HG02885 (cell line): ENCODE data around the gene SLF2.

Experiments used
- ATAC-seq: cut with Tn5 transposase; IDR thresholded peaks from one replicate; pipeline ENCODE4 v1.9.1; 2021; ENCODE audit warnings: mild to moderate bottlenecking; ENCODE audit not compliant: unreplicated experiment, poor library complexity

SLF2 gene

DNA sequence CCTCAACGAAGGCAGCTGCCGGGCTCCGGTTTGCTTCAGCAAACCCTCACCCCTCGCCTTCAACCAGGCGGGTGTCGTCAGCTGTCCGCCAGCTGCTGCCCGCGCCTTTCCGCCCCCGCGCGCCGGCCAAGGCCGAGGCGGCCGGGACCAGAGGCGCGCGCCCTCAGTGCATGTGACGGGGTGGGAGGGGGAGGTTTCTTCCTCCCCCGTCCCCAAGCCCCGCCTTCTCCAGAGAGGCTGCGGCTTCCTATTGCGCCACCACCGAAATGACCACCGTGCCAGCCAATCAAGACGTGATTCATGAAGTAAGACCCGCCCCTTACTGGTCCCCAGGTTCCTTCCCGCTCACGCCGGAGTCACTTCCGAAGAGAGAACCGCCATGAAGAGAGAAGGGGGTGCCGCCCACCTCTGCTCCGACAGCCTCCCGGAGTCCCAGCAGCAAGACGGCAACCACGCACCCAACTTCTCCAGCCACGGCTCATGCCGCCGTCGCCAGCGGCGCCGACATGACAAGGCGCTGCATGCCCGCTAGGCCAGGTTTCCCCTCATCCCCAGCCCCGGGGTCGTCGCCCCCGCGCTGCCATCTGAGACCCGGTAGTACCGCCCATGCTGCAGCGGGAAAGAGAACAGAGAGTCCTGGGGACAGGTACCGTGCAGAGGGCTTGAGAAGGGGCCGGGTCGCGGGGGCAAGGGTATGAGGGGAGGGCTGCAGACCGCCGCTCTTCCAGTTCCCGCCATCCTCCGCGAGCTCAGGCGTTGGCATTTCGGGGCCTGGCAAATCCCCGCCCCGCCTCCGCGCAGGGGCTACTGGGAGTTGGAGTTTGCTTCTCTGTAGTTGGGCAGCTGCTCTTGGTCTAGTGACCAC lies at the start of gene SLF2:
Gene SLF2, plus strand, starts transcription at position 359 of the 865 bp plus-strand sequence. Its CDS starts 148 bp downstream, at position 507.
- peak; percentile 95 for ATAC-seq

DNA sequence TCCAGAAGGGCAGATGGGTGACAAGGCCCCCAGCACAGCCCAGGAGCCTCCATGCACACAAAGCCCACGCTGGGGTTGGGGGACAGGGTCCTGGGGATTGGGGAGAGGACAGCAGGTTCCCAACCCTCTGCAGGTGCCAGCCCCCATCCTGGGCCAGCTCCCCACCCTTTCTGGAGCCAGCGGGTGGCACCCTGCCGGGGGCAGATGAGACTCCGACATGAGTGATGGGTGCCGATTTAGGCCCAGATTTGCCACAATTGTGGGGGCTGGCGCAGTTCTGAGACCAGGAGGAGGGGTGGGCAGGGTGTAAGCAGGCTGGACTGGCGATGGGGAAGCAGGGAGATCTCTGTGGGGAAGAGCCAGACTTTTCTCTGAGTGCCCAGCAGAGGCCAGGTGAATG lies 49.3 kb upstream of the SLF2 start:
- no peak for ATAC-seq

DNA sequence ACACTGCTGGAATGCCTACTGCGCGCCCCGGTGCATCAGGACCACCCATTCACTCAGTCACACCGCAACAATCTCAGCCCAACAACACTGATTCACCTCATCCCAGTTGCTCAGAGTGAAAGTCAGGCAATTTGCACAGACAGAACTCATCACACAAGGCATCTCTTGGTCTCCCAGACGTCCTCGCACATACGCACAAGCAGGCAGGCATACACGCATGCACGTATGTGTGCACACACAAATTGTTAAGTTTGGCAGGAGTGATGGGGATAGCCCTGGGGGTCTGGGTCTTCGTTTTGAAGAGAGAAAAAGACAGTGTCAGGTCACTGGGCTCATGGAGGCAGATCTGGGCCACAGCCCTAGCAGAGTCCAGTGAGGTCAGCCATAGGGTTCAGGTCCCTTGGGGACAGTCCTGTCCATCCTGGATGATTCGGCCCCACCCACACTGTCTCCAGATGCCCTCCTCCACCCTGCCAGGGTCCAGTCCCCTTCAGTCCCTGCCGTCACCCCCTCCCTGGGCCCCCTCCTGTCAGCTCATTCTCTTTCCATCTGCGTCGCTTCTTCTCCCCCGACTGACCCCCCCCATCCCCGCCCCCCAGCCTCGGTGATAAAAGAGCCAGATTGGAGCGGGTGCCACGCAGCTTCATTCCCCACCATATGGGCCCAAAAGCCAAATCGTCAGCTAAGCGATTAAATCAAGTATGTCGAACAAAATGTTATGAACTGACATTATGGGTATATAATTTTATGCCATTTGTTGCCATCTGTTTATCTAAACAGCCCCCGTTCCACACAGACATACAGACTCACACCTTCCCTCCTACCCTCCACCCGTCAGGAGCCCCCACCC lies 48.5 kb upstream of the SLF2 start:
- ATAC-seq: no peak

DNA sequence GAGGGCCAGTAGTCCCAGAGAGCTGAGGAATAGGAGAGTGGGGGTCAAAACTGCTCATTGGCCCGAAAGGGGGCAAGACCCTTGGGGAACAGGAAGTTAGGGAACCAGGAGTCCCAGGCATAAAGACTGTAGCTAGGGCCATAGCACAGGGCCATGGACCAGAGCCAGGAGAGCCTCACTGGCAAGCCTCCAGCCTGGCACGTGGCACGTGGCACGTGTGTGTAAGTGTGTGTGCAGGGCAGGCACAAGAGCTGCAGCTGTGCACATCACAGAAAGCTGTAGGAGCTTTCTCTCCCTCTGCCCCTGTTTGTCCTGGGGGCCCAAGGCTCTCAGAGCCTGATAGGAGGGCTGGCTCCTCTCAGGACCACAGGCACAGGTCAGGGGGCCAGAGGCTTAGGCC lies 47.8 kb upstream of the SLF2 start:
- ATAC-seq: no peak

DNA sequence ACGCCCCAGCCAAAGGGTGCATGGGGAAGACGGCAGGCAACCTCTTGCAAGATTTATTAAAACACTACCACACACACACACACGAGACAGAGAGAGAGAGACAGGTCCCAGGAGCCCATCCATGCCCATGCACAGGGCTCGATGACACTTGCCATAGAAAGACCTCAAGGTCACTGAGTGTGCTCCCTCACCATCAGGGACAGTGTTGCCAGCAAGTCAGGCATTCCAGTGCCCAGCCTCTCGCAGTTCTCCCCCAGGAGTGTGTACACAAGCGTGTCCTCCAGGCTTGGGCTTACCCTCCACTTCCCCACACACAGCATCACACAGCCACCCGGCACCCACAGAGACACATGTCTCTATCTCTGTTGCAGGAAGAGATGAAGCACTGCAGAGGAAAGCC lies 46.8 kb upstream of the SLF2 start:
- ATAC-seq: no peak

- ATAC-seq: no peak
These were observed 46.1 kb upstream of the SLF2 start for GRCh38 chr10:100866575-100867098.

DNA sequence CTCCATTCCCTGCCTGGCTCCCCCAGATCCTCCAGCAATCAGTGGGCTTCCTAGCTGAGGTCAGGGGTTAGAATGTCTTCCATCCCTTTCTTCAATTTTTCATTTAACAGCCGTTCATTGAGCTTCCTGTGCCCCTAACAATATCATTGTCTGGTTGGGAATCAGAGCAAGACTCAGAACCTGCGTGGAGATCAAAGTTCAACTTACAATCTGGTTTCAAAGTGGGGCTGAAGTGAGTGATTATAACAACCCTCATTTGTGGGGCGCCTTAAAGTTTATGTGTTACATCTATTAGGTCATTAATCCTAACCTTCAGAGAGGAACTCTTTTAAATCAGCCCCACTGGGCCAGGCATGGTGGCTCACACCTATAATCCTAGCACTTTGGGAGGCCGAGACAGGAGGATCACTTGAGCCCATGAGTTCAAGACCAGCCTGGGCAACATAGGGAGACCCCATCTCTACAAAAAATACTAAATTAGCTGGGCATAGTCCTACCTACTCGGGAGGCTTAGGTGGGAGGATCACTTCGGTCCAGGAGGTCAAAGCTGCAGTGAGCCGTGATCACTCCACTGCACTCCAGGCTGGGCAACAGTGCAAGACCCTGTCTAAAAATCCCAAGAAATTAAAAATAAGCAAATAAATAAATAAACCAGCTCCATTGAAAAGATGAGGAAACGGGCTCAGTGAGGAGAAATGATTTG lies 45.4 kb upstream of the SLF2 start:
- ATAC-seq: no peak

GRCh38 chr10:100868382-100868781 lies 44.4 kb upstream of the SLF2 start:
- no peak for ATAC-seq

- ATAC-seq: no peak
These were observed 43.4 kb upstream of the SLF2 start for GRCh38 chr10:100869399-100869798.

- ATAC-seq: no peak
These were observed 40.5 kb upstream of the SLF2 start for GRCh38 chr10:100872034-100872791.

- ATAC-seq: no peak
These were observed 39.5 kb upstream of the SLF2 start for GRCh38 chr10:100873146-100873826.

GRCh38 chr10:100873827-100874326 lies 38.9 kb upstream of the SLF2 start:
- no peak for ATAC-seq

DNA sequence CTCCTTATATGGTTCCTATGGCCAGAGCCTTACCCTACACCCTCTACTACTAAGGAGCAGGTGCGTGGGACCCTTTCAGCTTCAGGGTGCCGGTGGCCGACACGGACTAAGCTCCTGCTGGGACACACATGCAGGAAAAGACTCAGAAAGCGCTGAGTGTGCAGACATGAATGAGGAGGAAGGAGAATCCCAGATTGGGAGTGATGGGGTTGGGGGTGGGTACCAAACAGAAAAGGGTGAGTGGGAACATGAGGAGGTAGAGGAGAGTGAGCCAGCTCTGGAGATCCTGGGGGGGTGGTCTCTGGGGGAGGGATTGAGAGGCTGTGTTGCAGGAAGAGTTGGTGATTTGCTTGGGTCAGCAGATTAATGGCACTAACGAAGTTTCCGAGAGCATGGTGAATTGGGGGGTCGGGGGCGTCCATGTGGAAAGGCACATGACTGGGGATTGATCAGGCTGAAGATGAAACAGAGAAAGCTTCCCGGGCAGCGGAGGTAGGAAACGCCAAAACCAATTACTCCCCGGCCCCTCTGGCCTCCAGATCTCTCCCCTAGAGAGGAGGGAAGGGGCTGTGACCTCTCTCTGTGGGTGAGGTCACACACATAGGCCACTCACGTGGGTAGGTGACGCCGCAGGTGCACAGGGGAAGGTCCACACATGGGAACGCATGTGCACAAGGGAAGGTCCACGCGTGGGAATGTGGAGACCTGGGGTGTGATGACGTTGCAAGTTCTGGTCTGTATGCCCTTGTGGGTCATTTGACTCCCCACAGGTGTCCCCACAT lies 37.9 kb upstream of the SLF2 start:
- no peak for ATAC-seq

GRCh38 chr10:100875484-100876166 lies 37.1 kb upstream of the SLF2 start:
- no peak for ATAC-seq

DNA sequence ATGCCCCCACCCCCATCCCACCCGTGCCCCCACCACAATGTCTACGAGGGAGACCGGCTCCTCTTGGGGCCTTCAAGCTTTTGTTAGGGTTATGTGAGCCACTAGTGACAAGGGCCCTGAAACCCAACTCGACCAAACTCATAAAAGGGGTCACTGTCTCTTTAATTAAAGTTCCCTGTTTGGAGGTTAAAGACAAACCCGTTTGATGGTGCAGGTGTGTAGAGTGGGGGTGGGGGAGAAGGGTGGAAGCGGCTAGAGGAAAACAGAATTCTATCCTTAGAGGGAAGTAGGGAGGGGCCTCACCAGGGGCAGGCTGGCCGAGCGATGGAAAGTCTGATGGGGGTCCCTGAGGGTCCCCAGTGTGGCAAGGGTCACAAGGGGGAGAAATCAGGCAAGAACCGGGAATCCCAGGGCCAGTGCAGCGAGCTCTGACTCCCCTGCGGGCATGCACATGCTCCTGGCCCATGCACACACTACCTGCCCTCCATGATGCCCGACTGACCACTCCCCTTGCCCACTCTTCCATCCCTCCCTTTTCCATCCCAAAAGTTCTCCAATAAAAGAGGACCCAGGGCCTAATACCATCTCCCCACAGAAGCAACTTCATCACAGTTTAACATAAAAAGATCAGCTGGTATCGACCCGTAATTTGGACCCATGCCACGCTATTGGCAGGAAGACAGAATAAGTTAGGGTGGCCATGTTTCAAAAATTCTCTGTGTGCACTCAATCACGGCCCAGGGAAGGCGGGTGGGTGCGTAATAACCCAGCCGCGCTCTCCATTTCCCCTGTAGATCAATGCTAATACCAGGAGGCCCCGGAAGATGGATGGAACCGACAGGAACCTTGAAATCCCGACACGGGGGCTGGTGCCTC lies 35.9 kb upstream of the SLF2 start:
- ATAC-seq: no peak

DNA sequence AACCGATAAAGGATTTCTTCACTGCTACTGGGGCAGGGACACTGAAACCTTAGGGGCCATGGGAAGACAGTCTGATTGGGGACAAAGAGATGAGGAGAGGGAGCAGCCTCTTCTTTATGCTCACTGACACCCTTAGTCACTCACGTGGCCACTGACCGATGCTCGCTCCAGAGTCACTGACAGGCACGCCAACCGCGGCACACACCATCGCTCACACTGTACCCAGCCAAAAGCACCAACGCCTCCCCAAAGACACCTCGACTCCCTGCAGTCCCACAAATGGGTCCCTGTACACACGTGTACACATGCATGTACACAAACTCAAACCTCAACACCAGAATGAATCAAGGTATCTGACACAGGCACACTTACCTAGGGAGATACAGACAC lies 35.3 kb upstream of the SLF2 start:
- no peak for ATAC-seq
